Activated naive CD4-positive, alpha-beta T cell (primary cell): ENCODE results near the gene UBE3D.
"Not testable (repeated sequence)": the region's sequence is repeated elsewhere in the genome, so short reads cannot be mapped to it uniquely, and the experiment has no call there.

ENCODE experiments used
- DNase-seq, 4 experiments: peaks; one replicate each; lab custom pipeline; 2025; lab: John Stamatoyannopoulos, UW

UBE3D gene

GRCh38 chr6:82870582-82871172 lies 195.0 kb downstream of the UBE3D start:
- DNase-seq: no peak

GRCh38 chr6:82869493-82869892 lies 196.1 kb downstream of the UBE3D start:
- DNase-seq: no peak

- no peak for DNase-seq
Measured at GRCh38 chr6:82867946-82868345, 197.7 kb downstream of the UBE3D start.

- no peak for DNase-seq
Measured at GRCh38 chr6:82866446-82866845, 199.2 kb downstream of the UBE3D start.

GRCh38 chr6:82865461-82865860 lies 200.2 kb downstream of the UBE3D start:
- no peak for DNase-seq

- DNase-seq: no peak
Measured at GRCh38 chr6:82863781-82864180, 201.9 kb downstream of the UBE3D start.

- no peak for DNase-seq
Measured at GRCh38 chr6:82862543-82862942, 203.1 kb downstream of the UBE3D start.

GRCh38 chr6:82861121-82861520 lies 204.5 kb downstream of the UBE3D start:
- no peak for DNase-seq

- not testable (repeated sequence) for DNase-seq
Measured at GRCh38 chr6:82856077-82856476, 209.6 kb downstream of the UBE3D start.

GRCh38 chr6:82852904-82853303 lies 212.7 kb downstream of the UBE3D start:
- not testable (repeated sequence) for DNase-seq

- no peak for DNase-seq
Measured at GRCh38 chr6:82843291-82843885, 222.3 kb downstream of the UBE3D start.

- no peak for DNase-seq
Measured at GRCh38 chr6:82842721-82843120, 222.9 kb downstream of the UBE3D start.
